Measurements from ENCODE around the gene CCDC194.
A peak's percentile ranks its signal among the peaks of the same experiment; 100 is the strongest.

The CCDC194 gene

GRCh38 chr19:17393914-17394313, at the start of gene CCDC194:
Gene CCDC194, minus strand, starts transcription at chr19:17394196. Its CDS starts 38 bp downstream, at chr19:17394158.
- DNase-seq (ENCODE audit: low spot score), result no peak

- DNase-seq (ENCODE audit: low spot score), result peak; percentile 33
Observed at GRCh38 chr19:17441241-17442021, 47.4 kb upstream of the CCDC194 start.

- no peak for DNase-seq (ENCODE audit: low spot score)
Observed at GRCh38 chr19:17436874-17437267, 42.9 kb upstream of the CCDC194 start.

- DNase-seq (ENCODE audit: low spot score), result no peak
Observed at GRCh38 chr19:17436094-17436873, 42.3 kb upstream of the CCDC194 start.

GRCh38 chr19:17435218-17435617, 41.2 kb upstream of the CCDC194 start:
- no peak for DNase-seq (ENCODE audit: low spot score)

GRCh38 chr19:17431417-17431816, 37.4 kb upstream of the CCDC194 start:
- no peak for DNase-seq (ENCODE audit: low spot score)

GRCh38 chr19:17429641-17430113, 35.7 kb upstream of the CCDC194 start:
- peak; percentile 64 for DNase-seq (ENCODE audit: low spot score)

GRCh38 chr19:17424743-17425365, 30.9 kb upstream of the CCDC194 start:
- DNase-seq (ENCODE audit: low spot score), result peak; percentile 50

- DNase-seq (ENCODE audit: low spot score), result no peak
Observed at GRCh38 chr19:17423429-17424208, 29.6 kb upstream of the CCDC194 start.

- no peak for DNase-seq (ENCODE audit: low spot score)
Observed at GRCh38 chr19:17421942-17422341, 27.9 kb upstream of the CCDC194 start.

GRCh38 chr19:17420475-17420924, 26.5 kb upstream of the CCDC194 start:
- DNase-seq (ENCODE audit: low spot score), result no peak

- DNase-seq (ENCODE audit: low spot score), result peak; percentile 99
Observed at GRCh38 chr19:17419621-17420474, 25.9 kb upstream of the CCDC194 start, which contains the start of gene MVB12A. Gene MVB12A, plus strand, starts transcription at chr19:17420047. Its CDS starts 89 bp downstream, at chr19:17420136.

GRCh38 chr19:17419154-17419620, 25.2 kb upstream of the CCDC194 start:
- no peak for DNase-seq (ENCODE audit: low spot score)

- DNase-seq (ENCODE audit: low spot score), result no peak
Observed at GRCh38 chr19:17418710-17419109, 24.7 kb upstream of the CCDC194 start.

- no peak for DNase-seq (ENCODE audit: low spot score)
Observed at GRCh38 chr19:17415121-17415520, 21.1 kb upstream of the CCDC194 start.

- no peak for DNase-seq (ENCODE audit: low spot score)
Observed at GRCh38 chr19:17414097-17414496, 20.1 kb upstream of the CCDC194 start.

GRCh38 chr19:17411801-17412200, 17.8 kb upstream of the CCDC194 start:
- no peak for DNase-seq (ENCODE audit: low spot score)

GRCh38 chr19:17409990-17410389, 16.0 kb upstream of the CCDC194 start:
- DNase-seq (ENCODE audit: low spot score), result no peak

- no peak for DNase-seq (ENCODE audit: low spot score)
Observed at GRCh38 chr19:17406887-17407196, 12.8 kb upstream of the CCDC194 start.

- DNase-seq (ENCODE audit: low spot score), result no peak
Observed at GRCh38 chr19:17406046-17406886, 12.3 kb upstream of the CCDC194 start.

All from cerebellar cortex (tissue), 1 donor.